ENCODE measurements around the gene C9orf152. TPM values are rescaled to one million over a fixed set of nuclear protein-coding genes. Genes with fewer than 3 reads are reported as not detected.

C9orf152 gene
- total and polyA plus RNA-seq, 9 of the 15 experiments (the other 6 are each of a cell fraction or from before 2014, with no cell fraction given), result not detected

GRCh38 chr9:110199643-110200042, 8.3 kb downstream of the C9orf152 start:
- H3K4me3 ChIP-seq, result no peak overlapping the region
- H3K9me1 ChIP-seq (ENCODE audit: control insufficient read depth, insufficient read depth, low read length), result no peaks in the 10 kb centered on the region
- H3K27ac ChIP-seq (ENCODE audit: extremely low read depth, low read depth, low read length), result no peak overlapping the region
- no peak for FAIRE-seq
- no peak for ATAC-seq
- H3K79me2 ChIP-seq (ENCODE audit: control insufficient read depth, insufficient read depth, low read length), result no peaks in the 10 kb centered on the region
- H3K36me3 ChIP-seq (ENCODE audit: control insufficient read depth, insufficient read depth, low read length), result no peaks in the 10 kb centered on the region
- no peaks in the 10 kb centered on the region for H3K9me3 ChIP-seq (replicated peaks; ENCODE audit: control insufficient read depth, insufficient read depth, low read depth, low read length)
- H3K9ac ChIP-seq (ENCODE audit: insufficient read depth in 1 of 2, low read depth in 2 of 2, low read length in 2 of 2), result no peak overlapping the region
- BruUV-seq (replicated peaks), result no TSS peak
- DNase-seq (ENCODE audit: extremely low read depth in 1 of 4, low spot score in 3 of 4), result no peak
- 0% methylated on average over 2 of the region's 2 CpGs for WGBS (ENCODE audit: insufficient coverage, low coverage, missing lambda C conversion rate)
- no peak overlapping the region for H3K4me2 ChIP-seq (ENCODE audit: insufficient read depth, low read length)
- H4K20me1 ChIP-seq (replicated peaks; ENCODE audit: control insufficient read depth, insufficient read depth, low read length), result no peaks in the 10 kb centered on the region
- H3K4me1 ChIP-seq (replicated peaks in 1 of 2; ENCODE audit: control insufficient read depth in 2 of 2, insufficient read depth in 2 of 2, low read length in 2 of 2), result no peaks in the 10 kb centered on the region
- CTCF ChIA-PET (ENCODE audit: low intra/inter-chr PET ratio), result no interaction called here
- intact Hi-C loops (cut with micrococcal nuclease), result no loop called here
- in situ Hi-C loops (cut with MboI), result loop anchor here (25.0 kb wide), 1 partner anchor 1088 kb away; no protein-coding TSS in a partner anchor
- no peak for TF ChIP-seq HMG20B (CRISPR knock-in tag; IDR thresholded peaks at IDR 0.05)
- no peak for TF ChIP-seq RHOXF2B (CRISPR knock-in tag; conservative IDR thresholded peaks at IDR 0.05)
- TF ChIP-seq ZNF165 (CRISPR knock-in tag; IDR thresholded peaks at IDR 0.05; ENCODE audit: borderline replicate concordance), result no peak
- no peak for TF ChIP-seq SIN3B (IDR thresholded peaks at IDR 0.05; ENCODE audit: low read depth)
- no peak for TF ChIP-seq ZNF311 (CRISPR knock-in tag; IDR thresholded peaks at IDR 0.05)
- no peak for TF ChIP-seq XRCC3 (IDR thresholded peaks at IDR 0.05)
- TF ChIP-seq ETV5 (CRISPR knock-in tag; IDR thresholded peaks at IDR 0.05; ENCODE audit: low read depth), result no peak
- POLR2A ChIA-PET, result no interaction called here
- no peak overlapping the region for H2AFZ ChIP-seq (ENCODE audit: low read depth, low read length)
- peaks cover 6 to 23% of the 10 kb centered on the region in 2 experiments; a peak in 3 of 5 replicates for H3K27me3 ChIP-seq (ENCODE audit: control insufficient read depth in 2 of 2, insufficient read depth in 2 of 2, low read length in 2 of 2)

DNA sequence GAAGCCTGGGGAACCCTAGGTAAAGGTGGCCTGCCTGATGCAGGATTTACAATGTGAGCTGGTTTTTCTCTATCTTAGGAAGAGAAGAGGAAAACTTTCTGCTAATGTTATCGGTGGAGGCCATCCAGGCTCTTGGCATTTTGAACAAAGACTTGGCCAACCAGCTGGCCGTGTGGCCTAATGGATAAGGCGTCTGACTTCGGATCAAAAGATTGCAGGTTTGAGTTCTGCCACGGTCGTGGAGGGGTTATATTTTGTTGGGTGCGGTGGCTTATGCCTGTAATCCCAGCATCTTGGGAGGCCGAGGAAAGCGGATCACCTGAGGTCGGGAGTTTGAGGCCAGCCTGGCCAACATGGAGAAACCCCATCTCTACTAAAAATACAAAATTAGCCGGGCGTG, 9.6 kb downstream of the C9orf152 start:
- POLR2A ChIA-PET, result no interaction called here
- in situ Hi-C loops (cut with MboI) (loop anchor here (25.0 kb wide), 1 partner anchor 1089 kb away; no protein-coding TSS in a partner anchor), intact Hi-C loops (cut with micrococcal nuclease) (no loop called here)
- DNase-seq (ENCODE audit: extremely low read depth in 1 of 4, low spot score in 3 of 4) (no peak), FAIRE-seq (no peak), ATAC-seq (no peak)
- H3K27me3 ChIP-seq (ENCODE audit: control insufficient read depth in 2 of 2, insufficient read depth in 2 of 2, low read length in 2 of 2), result peaks cover under 1 to 22% of the 10 kb centered on the region in 2 experiments; a peak in 2 of 5 replicates
- H3K27ac ChIP-seq (ENCODE audit: extremely low read depth, low read depth, low read length), result no peak overlapping the region
- no peaks in the 10 kb centered on the region for H4K20me1 ChIP-seq (replicated peaks; ENCODE audit: control insufficient read depth, insufficient read depth, low read length)
- CTCF ChIA-PET (ENCODE audit: low intra/inter-chr PET ratio), result no interaction called here
- no peaks in the 10 kb centered on the region for H3K36me3 ChIP-seq (ENCODE audit: control insufficient read depth, insufficient read depth, low read length)
- WGBS (ENCODE audit: insufficient coverage, low coverage, missing lambda C conversion rate), result 0% methylated on average over 11 of the region's 12 CpGs
- H3K4me3 ChIP-seq, result no peak overlapping the region
- H3K9me1 ChIP-seq (ENCODE audit: control insufficient read depth, insufficient read depth, low read length), result no peaks in the 10 kb centered on the region
- no peak overlapping the region for H3K9ac ChIP-seq (ENCODE audit: insufficient read depth in 1 of 2, low read depth in 2 of 2, low read length in 2 of 2)
- H2AFZ ChIP-seq (ENCODE audit: low read depth, low read length), result no peak overlapping the region
- H3K4me2 ChIP-seq (ENCODE audit: insufficient read depth, low read length), result no peak overlapping the region
- H3K79me2 ChIP-seq (ENCODE audit: control insufficient read depth, insufficient read depth, low read length), result no peaks in the 10 kb centered on the region
- H3K9me3 ChIP-seq (replicated peaks; ENCODE audit: control insufficient read depth, insufficient read depth, low read depth, low read length), result no peaks in the 10 kb centered on the region
- TF ChIP-seq TBP (optimal IDR thresholded peaks at IDR 0.05; ENCODE audit: low read depth, low read length), result peak; percentile 46
- TF ChIP-seq, protein P1, sequence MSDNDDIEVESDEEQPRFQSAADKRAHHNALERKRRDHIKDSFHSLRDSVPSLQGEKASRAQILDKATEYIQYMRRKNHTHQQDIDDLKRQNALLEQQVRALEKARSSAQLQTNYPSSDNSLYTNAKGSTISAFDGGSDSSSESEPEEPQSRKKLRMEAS (CRISPR knock-in tag; IDR thresholded peaks at IDR 0.05), result no peak
- TF ChIP-seq ZNF347 (CRISPR knock-in tag; IDR thresholded peaks at IDR 0.05; ENCODE audit: low read depth), result no peak
- TF ChIP-seq FOXM1 (IDR thresholded peaks at IDR 0.05; ENCODE audit: low read depth), result no peak
- TF ChIP-seq FOXM1 (CRISPR knock-in tag; IDR thresholded peaks at IDR 0.05; ENCODE audit: low read depth), result no peak
- TF ChIP-seq STAT5A (IDR thresholded peaks at IDR 0.05; ENCODE audit: borderline replicate concordance, low read length), result no peak
- peak; percentile 15 for TF ChIP-seq POLR3A (IDR thresholded peaks at IDR 0.05; ENCODE audit: borderline replicate concordance, extremely low read depth, insufficient read depth, insufficient read length)
- no peaks in the 10 kb centered on the region; a peak in 1 of 5 replicates for H3K4me1 ChIP-seq (replicated peaks in 1 of 2; ENCODE audit: control insufficient read depth in 2 of 2, insufficient read depth in 2 of 2, low read length in 2 of 2)
- BruUV-seq (replicated peaks), result no TSS peak

All from K562 (cell line).